GM19467 (cell line): ENCODE measurements around the gene POC1B.

ENCODE experiments used
- ATAC-seq: cut with Tn5 transposase; IDR thresholded peaks from one replicate; pipeline ENCODE4 v1.9.1; 2021; ENCODE audit warnings: mild to moderate bottlenecking, moderate library complexity; ENCODE audit not compliant: unreplicated experiment

POC1B gene

GRCh38 chr12:89539426-89540223, 13.8 kb upstream of the POC1B start:
- no peak for ATAC-seq

DNA sequence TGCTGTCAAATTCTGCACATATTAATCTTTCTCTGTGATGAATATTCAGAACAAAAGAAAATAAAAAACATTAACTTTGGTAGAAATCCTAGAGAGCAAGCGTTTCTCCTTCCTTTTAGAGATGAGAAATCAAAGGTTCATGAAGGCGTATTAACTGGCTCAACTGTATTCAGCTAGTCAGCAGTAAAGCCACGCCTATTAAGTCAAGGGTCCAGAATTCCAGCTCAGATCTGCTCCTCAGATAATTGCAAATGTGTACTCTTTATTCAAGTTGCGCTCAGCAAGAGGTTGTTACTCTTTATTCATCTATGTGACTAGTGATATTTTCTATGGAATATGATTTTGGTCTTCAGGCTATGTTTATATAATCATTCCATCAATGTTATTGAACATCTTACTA, 13.1 kb upstream of the POC1B start:
- ATAC-seq: no peak

- ATAC-seq: no peak
Measured at GRCh38 chr12:89537389-89537788, 11.5 kb upstream of the POC1B start.

DNA sequence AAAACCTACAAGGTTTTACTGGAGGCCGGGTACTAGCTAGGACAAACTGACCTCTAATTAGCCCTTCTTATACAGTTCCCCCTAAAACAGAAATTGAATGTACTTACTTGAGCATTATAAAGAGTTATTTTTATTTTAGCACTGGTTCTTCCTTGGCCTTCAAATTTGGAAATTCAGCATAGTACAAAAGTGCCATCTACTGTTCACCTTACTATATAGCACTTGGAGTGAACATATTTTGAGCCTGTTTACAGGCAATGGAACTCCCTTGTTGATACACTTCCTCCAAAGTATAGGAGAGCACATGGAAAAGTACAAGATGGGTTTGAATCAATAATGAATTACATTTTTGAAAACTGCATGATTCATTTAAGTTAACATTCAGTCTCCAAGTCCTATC, 3.9 kb upstream of the POC1B start:
- ATAC-seq: no peak

DNA sequence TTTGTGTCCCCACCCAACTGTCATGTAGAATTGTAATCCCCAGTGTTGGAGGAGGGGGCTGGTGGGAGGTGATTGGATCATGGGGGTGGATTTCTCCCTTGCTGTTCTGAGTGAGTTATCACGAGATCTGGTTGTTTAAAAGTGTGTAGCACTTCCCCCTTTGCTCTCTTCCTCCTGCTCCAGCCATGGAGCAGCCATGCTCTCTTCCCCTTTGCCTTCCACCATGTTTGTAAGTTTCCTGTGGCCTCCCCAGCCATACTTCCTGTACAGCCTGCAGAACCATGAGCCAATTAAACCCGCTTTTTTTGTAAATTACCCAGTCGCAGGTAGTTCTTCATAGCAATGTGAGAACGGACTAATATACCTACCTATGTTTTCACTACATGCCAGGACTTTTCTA, 2.6 kb upstream of the POC1B start:
- no peak for ATAC-seq

GRCh38 chr12:89525305-89525823, 483 bp downstream of the POC1B start:
- peak; percentile 29 for ATAC-seq

GRCh38 chr12:89524541-89525304, 1.1 kb downstream of the POC1B start, which contains the start of gene GALNT4:
GALNT4 (minus strand) TSS chr12:89524796; CDS start chr12:89524549, 247 bp downstream.
- ATAC-seq: peak; percentile 74

- ATAC-seq: no peak
Measured at GRCh38 chr12:89523843-89524540, 1.9 kb downstream of the POC1B start.

DNA sequence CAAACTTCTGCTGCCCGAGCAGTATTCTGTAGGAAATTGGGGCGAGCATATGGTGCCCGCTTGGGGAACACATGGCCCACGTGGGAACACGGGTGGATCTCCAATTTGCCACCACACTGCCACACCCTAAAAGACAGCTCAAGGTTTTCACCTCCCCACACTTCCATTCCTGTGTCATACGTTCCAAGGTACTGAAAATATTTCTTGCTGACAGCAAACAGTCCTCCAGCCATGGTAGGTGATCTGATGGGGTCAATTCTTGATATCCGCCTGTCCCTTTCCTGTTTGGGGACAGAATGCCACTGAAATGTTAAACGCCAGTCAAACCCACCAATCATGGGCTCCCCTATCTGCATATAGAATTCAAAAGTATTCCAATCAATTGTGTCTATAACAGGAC, 2.5 kb downstream of the POC1B start:
- no peak for ATAC-seq

DNA sequence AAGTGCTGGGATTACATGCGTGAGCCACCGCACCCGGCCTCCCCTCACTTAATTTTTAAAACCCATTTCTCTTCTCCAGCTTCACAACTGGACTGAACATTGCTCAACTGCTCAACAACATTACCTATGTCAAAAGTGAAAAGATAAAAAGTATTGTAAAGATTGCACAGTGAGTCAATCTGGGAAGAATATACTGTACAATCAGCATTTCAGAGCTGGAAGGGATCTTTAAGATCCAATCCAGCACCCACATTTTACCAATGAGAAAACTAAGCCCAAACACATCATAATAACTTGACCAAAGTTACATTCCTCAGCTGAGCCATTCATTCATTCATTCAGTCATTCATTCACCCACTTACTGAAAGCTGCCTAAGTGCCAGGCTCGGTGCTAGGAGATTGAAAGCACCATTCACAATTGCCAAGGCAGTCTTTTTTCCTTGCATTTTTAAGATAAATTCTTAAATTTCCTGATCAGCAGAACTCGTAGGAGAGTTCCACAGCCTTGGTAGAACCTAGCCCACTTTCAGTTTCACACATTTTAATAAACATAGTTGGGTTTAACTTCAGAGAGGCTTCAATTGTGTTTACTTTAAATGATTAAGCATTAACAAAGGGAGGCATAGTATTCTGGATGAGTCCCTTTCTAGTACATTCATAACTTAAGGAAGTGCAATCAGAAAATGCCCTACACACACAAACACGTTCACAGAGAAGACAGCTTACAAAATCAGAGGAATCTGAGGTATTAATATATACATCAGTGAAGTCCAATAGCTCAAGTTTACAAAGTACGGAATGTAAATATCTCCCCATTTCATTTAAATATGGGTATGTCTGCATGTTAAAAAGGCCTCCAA, 4.3 kb downstream of the POC1B start:
- ATAC-seq: no peak

DNA sequence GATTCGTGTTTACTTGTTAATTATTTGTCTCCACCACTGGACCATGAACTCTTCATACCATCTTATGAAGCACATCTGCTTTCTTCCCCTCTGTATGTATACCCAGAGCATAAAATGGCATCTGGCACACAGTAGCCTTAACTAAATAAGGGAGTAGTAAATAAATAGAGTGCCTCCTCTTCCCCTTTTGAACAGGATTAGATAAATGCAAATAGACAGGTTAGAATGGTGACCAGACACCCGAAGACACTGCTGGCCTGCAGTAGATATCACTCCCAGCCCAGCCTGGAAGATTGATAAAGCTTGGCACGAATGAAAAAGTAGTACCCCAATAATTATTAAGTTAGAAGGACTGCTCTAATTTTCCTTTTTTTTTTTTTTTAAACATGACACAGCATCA, 8.1 kb downstream of the POC1B start:
- no peak for ATAC-seq

- ATAC-seq: no peak
Measured at GRCh38 chr12:89516633-89517032, 9.2 kb downstream of the POC1B start.

DNA sequence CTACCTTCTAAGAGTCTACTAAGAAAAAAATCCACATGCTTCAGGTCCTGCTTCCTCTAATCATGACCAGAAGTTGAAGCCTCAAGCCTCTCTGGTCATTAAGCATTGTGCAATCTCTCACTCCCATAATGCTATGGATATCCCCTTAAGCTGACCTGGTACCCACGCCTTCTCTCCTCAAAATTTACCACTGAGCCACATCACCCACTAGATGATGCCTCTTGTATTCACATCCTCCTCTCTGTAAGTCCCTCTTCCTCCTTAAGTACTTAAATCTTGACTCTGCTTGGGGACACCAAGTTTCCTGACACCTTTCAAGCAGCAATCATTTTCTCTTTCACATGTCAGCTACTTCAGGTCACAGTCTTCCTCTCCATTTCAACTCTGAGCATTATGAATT, 11.1 kb downstream of the POC1B start:
- peak; percentile 58 for ATAC-seq

DNA sequence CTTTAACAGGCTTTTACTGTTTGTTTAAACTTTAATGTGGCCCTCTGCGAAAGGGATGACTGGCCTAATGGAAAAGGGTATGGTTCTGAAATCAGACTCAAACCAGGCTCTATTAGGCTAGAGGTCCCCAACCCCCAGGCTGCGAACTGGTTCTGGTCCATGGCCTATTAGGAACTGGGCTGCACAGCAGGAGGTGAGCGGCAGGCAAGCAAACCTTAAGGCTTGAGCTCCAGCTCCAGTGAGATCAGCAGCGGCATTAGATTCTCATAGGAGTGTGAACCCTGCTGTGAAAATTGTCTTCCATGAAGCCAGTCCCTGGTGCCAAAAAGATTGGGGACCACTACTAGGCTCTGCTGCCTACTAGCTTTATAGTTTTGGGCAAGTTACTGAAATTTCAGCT, 12.3 kb downstream of the POC1B start:
- ATAC-seq: no peak

DNA sequence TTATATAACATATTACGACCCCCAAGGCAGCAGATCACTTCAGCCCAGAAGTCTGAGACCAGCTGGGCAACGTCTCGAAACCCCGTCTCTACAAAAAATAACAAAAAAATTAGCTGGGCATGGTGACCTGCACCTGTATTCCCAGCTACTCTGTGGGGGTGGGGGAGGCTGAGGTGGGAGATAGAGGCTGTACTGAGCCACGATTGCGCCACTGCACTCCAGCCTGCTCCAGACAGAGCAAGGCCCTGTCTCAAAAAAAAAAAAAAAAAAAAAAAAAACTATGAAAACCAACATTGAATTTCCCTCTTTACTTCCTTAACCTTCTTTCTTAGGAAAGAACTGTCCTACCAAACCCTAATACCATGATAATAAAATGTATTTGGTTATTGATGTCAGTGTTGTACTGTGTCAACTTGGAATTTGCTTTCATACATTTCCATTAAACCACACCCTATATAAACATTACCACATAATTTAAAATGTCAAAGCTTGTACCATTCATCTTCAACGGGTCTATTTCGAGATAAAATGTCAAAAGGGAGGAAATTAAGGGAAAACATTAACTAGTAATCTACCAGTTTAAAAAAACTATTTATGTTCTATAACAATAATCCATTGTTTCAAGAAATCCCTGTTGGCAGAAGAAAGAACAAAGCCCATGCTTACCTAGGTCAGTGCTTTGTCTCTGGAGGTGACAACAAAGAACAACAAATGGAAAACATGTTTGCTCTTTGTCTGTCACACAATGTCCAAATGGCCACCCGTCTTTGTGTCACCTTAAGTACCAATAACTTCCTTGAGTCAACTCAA, 18.6 kb downstream of the POC1B start:
- no peak for ATAC-seq

- ATAC-seq: no peak
Measured at GRCh38 chr12:89506050-89506449, 19.8 kb downstream of the POC1B start.

DNA sequence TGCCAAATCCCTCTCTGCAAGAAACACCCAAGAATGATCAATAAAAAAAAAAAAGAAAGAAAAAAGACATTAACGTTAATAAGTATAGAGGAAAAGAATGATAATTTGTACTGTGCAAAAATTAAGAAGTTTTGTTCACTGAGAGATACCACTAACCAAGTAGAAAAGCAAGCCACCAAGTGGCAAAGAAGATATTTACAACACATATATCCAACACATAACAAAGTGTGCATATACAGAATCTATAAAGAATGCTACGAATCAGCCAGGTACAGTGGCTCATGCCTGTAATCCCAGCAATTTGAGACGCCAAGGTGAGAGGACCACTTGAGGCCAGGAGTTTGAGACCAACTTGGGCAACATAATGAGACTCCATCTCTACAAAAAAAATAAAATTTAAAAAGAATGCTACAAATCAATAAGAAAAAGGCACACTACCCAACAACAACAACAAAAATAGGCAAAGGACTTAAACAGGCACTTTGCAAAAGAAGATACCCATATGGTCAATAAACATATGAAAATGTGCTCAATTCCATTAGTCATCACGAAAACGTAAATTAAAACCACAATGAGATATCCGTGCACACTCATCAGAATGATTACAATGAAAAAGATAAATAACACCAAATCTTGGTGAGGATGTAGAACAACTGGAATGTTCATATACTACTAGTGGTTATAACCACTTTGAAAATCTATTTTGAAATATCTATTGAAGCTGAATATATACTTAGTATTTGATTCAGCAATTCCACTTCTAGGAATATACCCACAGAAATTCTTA, 21.1 kb downstream of the POC1B start:
- no peak for ATAC-seq

DNA sequence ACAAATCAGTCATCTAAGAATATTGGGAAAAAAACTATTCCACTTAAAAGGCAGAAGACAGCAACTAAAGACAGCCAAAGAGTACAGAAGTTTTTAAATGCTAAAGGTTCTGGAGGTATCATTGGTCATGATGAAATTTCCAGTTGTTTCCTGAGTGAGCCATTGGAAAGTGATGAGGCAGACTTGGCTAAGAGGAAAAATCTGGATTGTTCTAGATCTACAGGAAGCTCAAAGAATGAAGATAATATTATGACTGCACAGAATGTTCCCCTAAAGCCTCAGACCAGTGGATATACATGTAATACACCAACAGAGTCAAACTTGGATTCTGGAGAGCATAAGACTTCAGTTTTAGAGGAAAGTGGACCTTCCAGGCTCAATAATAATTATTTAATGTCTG, 24.1 kb downstream of the POC1B start:
- ATAC-seq: no peak

DNA sequence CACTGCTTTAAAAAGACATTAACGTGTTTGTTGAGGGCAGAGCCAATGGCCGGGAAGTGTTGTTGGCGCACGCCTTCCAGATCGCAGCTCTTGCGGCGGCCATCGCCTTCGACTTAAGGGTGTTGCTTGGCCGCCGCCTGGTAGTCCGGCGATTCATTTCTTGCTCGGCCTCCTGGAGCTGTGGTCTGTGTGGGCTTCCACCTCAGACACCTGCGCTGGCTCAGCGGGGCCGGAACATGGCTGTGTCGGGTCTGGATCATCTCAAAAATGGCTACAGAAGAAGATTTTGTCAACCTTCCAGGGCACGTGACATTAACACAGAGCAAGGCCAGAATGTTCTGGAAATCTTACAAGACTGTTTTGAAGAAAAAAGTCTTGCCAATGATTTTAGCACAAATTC, 26.0 kb downstream of the POC1B start:
- ATAC-seq: no peak
